SU-DHL-6 (cell line): ENCODE measurements around the gene PLIN5.

Source experiments
- CTCF ChIP-seq: fragments of 200-600 bp; sonication (generic); IDR thresholded peaks from one replicate; pipeline ENCODE4 v1.5.1; 2017; ENCODE audit warnings: antibody characterized with exemption, mild to moderate bottlenecking, low read length, moderate library complexity; ENCODE audit not compliant: insufficient read depth, poor library complexity, severe bottlenecking
- EZH2phosphoT487 ChIP-seq: fragments of 200-600 bp; sonication (generic), shearing (Covaris generic); conservative IDR thresholded peaks from 2 replicates; pipeline ENCODE4 v1.6.1; 2018; ENCODE audit warnings: mild to moderate bottlenecking, antibody characterized with exemption, low read length, moderate library complexity, mixed read lengths

GRCh38 chr19:4573682-4574081, 38.7 kb upstream of the PLIN5 start:
- TF ChIP-seq CTCF (no peak), EZH2phosphoT487 (no peak)
